ENCODE measurements around the gene NCOR1.

DNA sequence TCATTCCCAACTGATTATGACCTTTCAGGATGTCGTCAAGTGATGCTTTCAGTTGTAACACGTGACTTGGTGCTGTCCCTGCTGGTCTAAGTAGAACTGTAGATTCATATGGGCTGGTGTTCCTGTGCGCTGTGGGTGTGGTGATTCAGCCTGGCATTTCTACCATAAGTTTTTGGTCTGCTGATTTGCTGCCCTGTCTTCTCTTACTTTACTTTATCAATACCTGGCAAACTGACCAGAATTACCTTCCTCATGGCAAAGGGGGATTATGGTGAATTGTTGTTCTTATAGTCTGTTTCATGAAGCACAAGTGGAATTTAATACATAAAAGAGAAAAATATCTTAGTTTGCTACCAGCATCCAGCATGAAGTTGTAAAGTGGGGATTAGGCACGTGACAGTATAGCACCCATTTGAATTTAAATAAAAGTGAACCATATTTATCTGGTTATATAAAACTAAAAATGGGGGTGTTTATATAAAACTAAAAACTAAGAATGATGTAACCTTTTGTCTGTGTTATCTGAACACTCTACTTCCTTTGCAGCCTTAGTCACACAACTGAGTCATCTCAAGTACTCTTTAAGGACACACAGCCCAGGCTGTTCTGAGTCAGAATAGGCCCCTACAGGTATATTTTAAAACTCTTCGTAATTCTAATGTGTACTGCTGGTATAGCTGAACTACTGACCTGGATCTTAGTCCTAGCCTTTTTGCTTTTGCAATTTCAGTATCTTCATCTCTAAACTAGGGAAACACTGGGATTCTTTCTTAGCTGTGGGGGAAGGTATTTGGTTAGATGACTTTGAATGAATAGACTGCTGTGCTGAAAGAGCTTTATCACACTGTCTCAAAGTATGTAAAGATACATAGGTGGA lies 187.4 kb downstream of the NCOR1 start:
- TF ChIP-seq, protein P1, sequence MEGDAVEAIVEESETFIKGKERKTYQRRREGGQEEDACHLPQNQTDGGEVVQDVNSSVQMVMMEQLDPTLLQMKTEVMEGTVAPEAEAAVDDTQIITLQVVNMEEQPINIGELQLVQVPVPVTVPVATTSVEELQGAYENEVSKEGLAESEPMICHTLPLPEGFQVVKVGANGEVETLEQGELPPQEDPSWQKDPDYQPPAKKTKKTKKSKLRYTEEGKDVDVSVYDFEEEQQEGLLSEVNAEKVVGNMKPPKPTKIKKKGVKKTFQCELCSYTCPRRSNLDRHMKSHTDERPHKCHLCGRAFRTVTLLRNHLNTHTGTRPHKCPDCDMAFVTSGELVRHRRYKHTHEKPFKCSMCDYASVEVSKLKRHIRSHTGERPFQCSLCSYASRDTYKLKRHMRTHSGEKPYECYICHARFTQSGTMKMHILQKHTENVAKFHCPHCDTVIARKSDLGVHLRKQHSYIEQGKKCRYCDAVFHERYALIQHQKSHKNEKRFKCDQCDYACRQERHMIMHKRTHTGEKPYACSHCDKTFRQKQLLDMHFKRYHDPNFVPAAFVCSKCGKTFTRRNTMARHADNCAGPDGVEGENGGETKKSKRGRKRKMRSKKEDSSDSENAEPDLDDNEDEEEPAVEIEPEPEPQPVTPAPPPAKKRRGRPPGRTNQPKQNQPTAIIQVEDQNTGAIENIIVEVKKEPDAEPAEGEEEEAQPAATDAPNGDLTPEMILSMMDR (conservative IDR thresholded peaks at IDR 0.05), result no peak
- no peak for TF ChIP-seq EZH2 (IDR thresholded peaks at IDR 0.05; ENCODE audit: low read depth)
